IMR-90 (cell line): ENCODE data around the gene PUS7L.

Source experiments
- BHLHE40 ChIP-seq: fragments of 150-350 bp; IDR thresholded peaks from 2 replicates; pipeline ENCODE4 v1.6.1; 2016; ENCODE audit warnings: mild to moderate bottlenecking, low read depth, low read length
- CEBPB ChIP-seq: IDR thresholded peaks from 2 replicates; pipeline ENCODE4 v1.6.1; 2012; ENCODE audit warnings: low read depth, low read length, improper control_type of control experiment
- CHD1 ChIP-seq: IDR thresholded peaks from 2 replicates; pipeline ENCODE4 v1.6.1; 2012; ENCODE audit warnings: low read depth, low read length, improper control_type of control experiment
- CTCF ChIP-seq: conservative IDR thresholded peaks from 2 replicates; pipeline ENCODE4 v1.5.1; 2012; ENCODE audit warnings: mild to moderate bottlenecking, low read depth, low read length, improper control_type of control experiment
- ELK1 ChIP-seq: fragments of 150-350 bp; IDR thresholded peaks from 2 replicates; pipeline ENCODE4 v1.6.1; 2016; ENCODE audit warnings: low read depth, mild to moderate bottlenecking, low read length, moderate library complexity, borderline replicate concordance
- MAFK ChIP-seq: IDR thresholded peaks from 2 replicates; pipeline ENCODE4 v1.6.1; 2012; ENCODE audit warnings: low read depth, low read length, improper control_type of control experiment
- MAZ ChIP-seq: IDR thresholded peaks from 2 replicates; pipeline ENCODE4 v1.6.1; 2012; ENCODE audit warnings: low read depth, mild to moderate bottlenecking, low read length, improper control_type of control experiment, moderate library complexity, borderline replicate concordance
- MXI1 ChIP-seq: IDR thresholded peaks from 2 replicates; pipeline ENCODE4 v1.6.1; 2012; ENCODE audit warnings: low read depth, mild to moderate bottlenecking, low read length, moderate library complexity, borderline replicate concordance
- NFE2L2 ChIP-seq: fragments of 150-350 bp; IDR thresholded peaks from 2 replicates; pipeline ENCODE4 v1.6.1; 2016; ENCODE audit warnings: low read depth, mild to moderate bottlenecking, low read length
- POLR2A ChIP-seq: IDR thresholded peaks from 2 replicates; pipeline ENCODE4 v1.6.1; 2012; ENCODE audit warnings: mild to moderate bottlenecking, low read depth, low read length
- RAD21 ChIP-seq: IDR thresholded peaks from 2 replicates; pipeline ENCODE4 v1.6.1; 2012; ENCODE audit warnings: low read length, improper control_type of control experiment
- RFX5 ChIP-seq: IDR thresholded peaks from 2 replicates; pipeline ENCODE4 v1.8.0; 2012; ENCODE audit warnings: low read depth, mild to moderate bottlenecking, low read length, moderate library complexity
- SMC3 ChIP-seq: fragments of 150-350 bp; IDR thresholded peaks from 2 replicates; pipeline ENCODE4 v1.6.1; 2016; ENCODE audit warnings: low read depth, mild to moderate bottlenecking, antibody characterized with exemption, low read length, moderate library complexity
- USF2 ChIP-seq: fragments of 150-350 bp; IDR thresholded peaks from 2 replicates; pipeline ENCODE4 v1.6.1; 2017; ENCODE audit warnings: mild to moderate bottlenecking, antibody characterized with exemption, low read length, low read depth

- no peak for TF ChIP-seq MAFK
- no peak for TF ChIP-seq CTCF
- no peak for TF ChIP-seq POLR2A
- TF ChIP-seq RFX5: no peak
- no peak for TF ChIP-seq CEBPB
- TF ChIP-seq SMC3: no peak
- TF ChIP-seq RAD21: no peak
- no peak for TF ChIP-seq MAZ
- no peak for TF ChIP-seq USF2
- TF ChIP-seq ELK1: no peak
- TF ChIP-seq CHD1: no peak
- TF ChIP-seq BHLHE40: no peak
- no peak for TF ChIP-seq NFE2L2
- no peak for TF ChIP-seq MXI1
Observed at GRCh38 chr12:43669373-43669772, 89.2 kb downstream of the PUS7L start.
